CD4-positive, alpha-beta T cell treated with Interleukin-17A for 4 hours (primary cell): Measurements from ENCODE around the gene GSTA1.
"Not testable (repeated sequence)": the region's sequence is repeated elsewhere in the genome, so short reads cannot be mapped to it uniquely, and the experiment has no call there.

Experiments
- DNase-seq: peaks from one replicate; pipeline ENCODE4 v3.0.0-alpha.2; 2020; ENCODE audit warnings: mixed read lengths

GSTA1 gene

GRCh38 chr6:52802806-52803205 lies 810 bp downstream of the GSTA1 start:
- DNase-seq: no peak

GRCh38 chr6:52801188-52801841 lies 2.3 kb downstream of the GSTA1 start:
- no peak for DNase-seq

- DNase-seq: not testable (repeated sequence)
These were observed 4.3 kb downstream of the GSTA1 start for GRCh38 chr6:52799272-52799671.

GRCh38 chr6:52794366-52794765 lies 9.2 kb downstream of the GSTA1 start:
- not testable (repeated sequence) for DNase-seq

- no peak for DNase-seq
These were observed 12.8 kb downstream of the GSTA1 start for GRCh38 chr6:52790861-52791260.

- not testable (repeated sequence) for DNase-seq
These were observed 14.0 kb downstream of the GSTA1 start for GRCh38 chr6:52789658-52790057.

GRCh38 chr6:52788478-52788877 lies 15.1 kb downstream of the GSTA1 start:
- DNase-seq: no peak

GRCh38 chr6:52787917-52788316 lies 15.7 kb downstream of the GSTA1 start:
- no peak for DNase-seq

GRCh38 chr6:52786249-52786956 lies 17.2 kb downstream of the GSTA1 start:
- no peak for DNase-seq

GRCh38 chr6:52782696-52783274 lies 20.8 kb downstream of the GSTA1 start:
- not testable (repeated sequence) for DNase-seq

- DNase-seq: not testable (repeated sequence)
These were observed 21.4 kb downstream of the GSTA1 start for GRCh38 chr6:52782209-52782608.

GRCh38 chr6:52779237-52779636 lies 24.4 kb downstream of the GSTA1 start:
- DNase-seq: no peak

- DNase-seq: not testable (repeated sequence)
These were observed 26.8 kb downstream of the GSTA1 start for GRCh38 chr6:52776711-52777351.

GRCh38 chr6:52769399-52769798 lies 34.2 kb downstream of the GSTA1 start:
- DNase-seq: not testable (repeated sequence)

- not testable (repeated sequence) for DNase-seq
These were observed 36.0 kb downstream of the GSTA1 start for GRCh38 chr6:52767658-52768057.

- DNase-seq: not testable (repeated sequence)
These were observed 40.2 kb downstream of the GSTA1 start, which contains the start of gene GSTA2 for GRCh38 chr6:52763322-52763916. Gene GSTA2, minus strand, starts transcription at chr6:52763475. Its CDS starts 5,528 bp downstream, at chr6:52757947.

GRCh38 chr6:52761673-52762491 lies 41.7 kb downstream of the GSTA1 start:
- not testable (repeated sequence) for DNase-seq

- DNase-seq: no peak
These were observed 43.4 kb downstream of the GSTA1 start for GRCh38 chr6:52760105-52760765.

GRCh38 chr6:52759085-52759484 lies 44.5 kb downstream of the GSTA1 start:
- no peak for DNase-seq

GRCh38 chr6:52757651-52758338 lies 45.8 kb downstream of the GSTA1 start:
- not testable (repeated sequence) for DNase-seq

GRCh38 chr6:52754443-52754842 lies 49.2 kb downstream of the GSTA1 start:
- no peak for DNase-seq
